HepG2 (cell line): ENCODE results near the gene MRO. TPM values are rescaled to one million over a fixed set of nuclear protein-coding genes. Genes with fewer than 3 reads are reported as not detected.
A peak's percentile ranks its signal among the peaks of the same experiment; 100 is the strongest.

Experiments used
- BCL6 ChIP-seq: IDR thresholded peaks from 2 replicates; pipeline ENCODE4 v1.6.1; 2016; ENCODE audit warnings: missing genetic modification reagents, missing compliant biosample characterization
- CEBPG ChIP-seq: IDR thresholded peaks from 2 replicates; pipeline ENCODE4 v1.6.1; 2016
- HNRNPL ChIP-seq: fragments of 200-400 bp; formaldehyde crosslinking; IDR thresholded peaks from 2 replicates; pipeline ENCODE4 v1.6.1; 2017; ENCODE audit warnings: mild to moderate bottlenecking, low read depth, low read length
- KDM3A ChIP-seq: IDR thresholded peaks from 2 replicates; pipeline ENCODE4 v1.6.1; 2018; ENCODE audit warnings: low read depth, missing compliant biosample characterization
- LCORL ChIP-seq, 2 experiments: fragments of 450-650 bp in 1 of 2; sonication (generic) in 1 of 2; formaldehyde crosslinking in 1 of 2; IDR thresholded peaks; 2 replicates each; pipeline versions ENCODE4 v1.5.0 to v1.6.1; 2017 to 2020; ENCODE audit warnings: antibody characterized with exemption in 1 of 2, missing genetic modification reagents in 1 of 2
- MAFG ChIP-seq: sonication (generic); formaldehyde crosslinking; IDR thresholded peaks from 2 replicates; pipeline ENCODE4 v1.5.1; 2020; ENCODE audit warnings: mild to moderate bottlenecking, missing genetic modification reagents
- NONO ChIP-seq, 2 experiments: fragments of 450-650 bp in 1 of 2; sonication (generic) in 1 of 2; formaldehyde crosslinking in 1 of 2; IDR thresholded peaks in 1 of 2; conservative IDR thresholded peaks in 1 of 2; 2 replicates each; pipeline versions ENCODE4 v1.6.1 to v1.8.0; 2017 to 2022; ENCODE audit warnings: mild to moderate bottlenecking in 1 of 2, missing genetic modification reagents in 1 of 2, moderate library complexity in 1 of 2
- RELA ChIP-seq: sonication (generic); formaldehyde crosslinking; IDR thresholded peaks from 2 replicates; pipeline ENCODE4 v1.4.0; 2020; ENCODE audit warnings: missing genetic modification reagents
- RFX1 ChIP-seq: fragments of 450-650 bp; IDR thresholded peaks from 2 replicates; pipeline ENCODE4 v1.6.1; 2017
- SOX6 ChIP-seq, 2 experiments: fragments of 450-650 bp in 1 of 2; sonication (generic) in 1 of 2; formaldehyde crosslinking in 1 of 2; IDR thresholded peaks; 2 replicates each; pipeline versions ENCODE4 v1.4.0 to v1.6.1; 2017 to 2020; ENCODE audit warnings: antibody characterized with exemption in 1 of 2, mild to moderate bottlenecking in 1 of 2, missing genetic modification reagents in 1 of 2
- YEATS4 ChIP-seq: sonication (generic); formaldehyde crosslinking; IDR thresholded peaks from 2 replicates; pipeline ENCODE4 v1.4.0; 2020; ENCODE audit warnings: missing genetic modification reagents, borderline replicate concordance
- ZNF124 ChIP-seq: sonication (generic); formaldehyde crosslinking; IDR thresholded peaks from 2 replicates; pipeline ENCODE4 v1.4.0; 2020; ENCODE audit warnings: missing genetic modification reagents
- ZNF180 ChIP-seq: sonication (generic); formaldehyde crosslinking; IDR thresholded peaks from 2 replicates; pipeline ENCODE4 v1.4.0; 2020; ENCODE audit warnings: low read depth, missing genetic modification reagents, borderline replicate concordance
- ZNF670 ChIP-seq: sonication (generic); formaldehyde crosslinking; IDR thresholded peaks from 2 replicates; pipeline ENCODE4 v1.8.0; 2022; ENCODE audit warnings: mild to moderate bottlenecking, missing genetic modification reagents, borderline replicate concordance
- polyA plus RNA-seq, 8 experiments: library from polyadenylated mRNA; depleted of rRNA in 3 of 8; stranded (reverse) in 7 of 8; unstranded in 1 of 8; fragments of >200 nt; fragmentation: Illumina TruSeq in 4 of 8; extraction: Trizol in 4 of 8; gene quantifications; 2 replicates each; pipeline versions ENCODE4 v1.2.1 to v1.2.3, GENCODE V29; 2011 to 2016; ENCODE audit warnings: low read depth in 4 of 8, missing spikeins in 1 of 8, mixed read lengths in 1 of 8; ENCODE audit not compliant: insufficient read depth in 1 of 8
- total RNA-seq, 5 experiments: library from RNA; depleted of rRNA; stranded (reverse); fragments of >200 nt; fragmentation: Illumina TruSeq; extraction: Trizol; gene quantifications; 2 replicates each; pipeline ENCODE4 v1.2.3, GENCODE V29; 2016; ENCODE audit warnings: low read depth in 1 of 5
- TF ChIP-seq, protein P1 (sequence below): sonication (generic); formaldehyde crosslinking; conservative IDR thresholded peaks from 2 replicates; pipeline ENCODE4 v1.4.0; 2020; ENCODE audit warnings: missing genetic modification reagents
- TF ChIP-seq, protein P2 (sequence below): sonication (generic); formaldehyde crosslinking; IDR thresholded peaks from 2 replicates; pipeline ENCODE4 v1.5.0; 2020; ENCODE audit warnings: missing genetic modification reagents
- TF ChIP-seq, protein P3 (sequence below): sonication (generic); formaldehyde crosslinking; IDR thresholded peaks from 2 replicates; pipeline ENCODE4 v1.8.1; 2023; ENCODE audit warnings: mild to moderate bottlenecking, moderate library complexity, missing genetic modification reagents
- TF ChIP-seq, protein P4 (sequence below): sonication (generic); formaldehyde crosslinking; IDR thresholded peaks from 2 replicates; pipeline ENCODE4 v1.8.0; 2022; ENCODE audit warnings: low read depth, missing genetic modification reagents
- TF ChIP-seq, protein P5 (sequence below): sonication (generic); formaldehyde crosslinking; IDR thresholded peaks from 2 replicates; pipeline ENCODE4 v1.5.0; 2020; ENCODE audit warnings: mild to moderate bottlenecking, missing genetic modification reagents, moderate library complexity

MRO gene
- total and polyA plus RNA-seq, 2 of the 13 experiments (the other 11 are each of a cell fraction or from before 2014, with no cell fraction given): not detected

DNA sequence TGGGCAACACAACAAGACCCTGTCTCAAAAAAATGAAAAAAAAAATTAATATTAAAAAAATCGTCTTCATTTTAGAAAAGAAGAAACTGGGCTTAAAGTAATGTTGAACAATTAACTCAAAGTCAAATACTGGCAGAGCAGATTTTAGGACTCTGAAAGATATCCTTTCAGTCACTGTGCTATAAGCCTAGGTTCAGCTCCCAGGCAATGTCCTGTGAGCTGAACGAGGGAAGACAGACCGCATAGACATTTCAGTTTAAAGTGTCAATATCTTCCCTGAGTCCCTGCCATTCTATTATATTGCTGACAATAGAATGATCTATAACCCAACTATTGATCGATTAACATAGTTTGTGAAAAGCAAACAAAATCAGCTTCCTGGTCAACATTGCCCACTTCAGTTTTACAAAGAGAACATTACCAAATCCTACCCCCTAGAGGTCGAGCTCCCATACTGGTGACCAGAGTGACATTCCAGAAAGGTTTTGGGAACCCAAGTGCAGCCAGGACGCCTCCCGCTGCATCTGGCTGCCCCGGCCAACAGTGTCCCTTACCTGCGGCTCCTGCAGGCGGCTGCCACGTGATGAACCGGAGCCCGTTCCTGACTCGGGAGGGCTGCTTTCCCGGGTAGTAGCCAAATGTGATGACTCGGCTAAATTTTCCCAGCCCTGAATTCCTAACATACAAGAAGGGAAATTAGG is 639 bp downstream of the MRO start (continued):
- TF ChIP-seq, protein P1, sequence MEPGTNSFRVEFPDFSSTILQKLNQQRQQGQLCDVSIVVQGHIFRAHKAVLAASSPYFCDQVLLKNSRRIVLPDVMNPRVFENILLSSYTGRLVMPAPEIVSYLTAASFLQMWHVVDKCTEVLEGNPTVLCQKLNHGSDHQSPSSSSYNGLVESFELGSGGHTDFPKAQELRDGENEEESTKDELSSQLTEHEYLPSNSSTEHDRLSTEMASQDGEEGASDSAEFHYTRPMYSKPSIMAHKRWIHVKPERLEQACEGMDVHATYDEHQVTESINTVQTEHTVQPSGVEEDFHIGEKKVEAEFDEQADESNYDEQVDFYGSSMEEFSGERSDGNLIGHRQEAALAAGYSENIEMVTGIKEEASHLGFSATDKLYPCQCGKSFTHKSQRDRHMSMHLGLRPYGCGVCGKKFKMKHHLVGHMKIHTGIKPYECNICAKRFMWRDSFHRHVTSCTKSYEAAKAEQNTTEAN (CRISPR knock-in tag): no peak
- TF ChIP-seq, protein P2, sequence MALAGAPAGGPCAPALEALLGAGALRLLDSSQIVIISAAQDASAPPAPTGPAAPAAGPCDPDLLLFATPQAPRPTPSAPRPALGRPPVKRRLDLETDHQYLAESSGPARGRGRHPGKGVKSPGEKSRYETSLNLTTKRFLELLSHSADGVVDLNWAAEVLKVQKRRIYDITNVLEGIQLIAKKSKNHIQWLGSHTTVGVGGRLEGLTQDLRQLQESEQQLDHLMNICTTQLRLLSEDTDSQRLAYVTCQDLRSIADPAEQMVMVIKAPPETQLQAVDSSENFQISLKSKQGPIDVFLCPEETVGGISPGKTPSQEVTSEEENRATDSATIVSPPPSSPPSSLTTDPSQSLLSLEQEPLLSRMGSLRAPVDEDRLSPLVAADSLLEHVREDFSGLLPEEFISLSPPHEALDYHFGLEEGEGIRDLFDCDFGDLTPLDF (CRISPR knock-in tag): 0 out of 2 replicates have a peak, but pooled peaks have one; percentile 23
- TF ChIP-seq, protein P3, sequence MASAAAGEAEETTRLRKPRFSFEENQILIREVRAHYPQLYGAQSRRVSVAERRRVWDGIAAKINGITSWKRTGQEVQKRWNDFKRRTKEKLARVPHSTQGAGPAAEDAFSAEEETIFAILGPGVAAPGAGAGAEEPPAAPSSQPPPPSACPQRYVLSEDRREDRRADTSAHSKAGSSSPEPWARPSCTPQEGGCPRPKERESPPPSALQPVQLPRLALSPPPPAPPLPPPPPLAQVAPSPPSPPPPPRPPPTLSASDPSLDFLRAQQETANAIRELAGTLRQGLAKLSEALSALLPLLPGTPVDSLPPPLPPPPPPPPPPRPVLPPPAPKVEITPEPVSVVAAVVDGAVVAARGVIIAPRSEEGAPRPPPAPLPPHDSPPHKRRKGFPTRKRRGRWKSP (CRISPR knock-in tag): no peak
- TF ChIP-seq, protein P4, sequence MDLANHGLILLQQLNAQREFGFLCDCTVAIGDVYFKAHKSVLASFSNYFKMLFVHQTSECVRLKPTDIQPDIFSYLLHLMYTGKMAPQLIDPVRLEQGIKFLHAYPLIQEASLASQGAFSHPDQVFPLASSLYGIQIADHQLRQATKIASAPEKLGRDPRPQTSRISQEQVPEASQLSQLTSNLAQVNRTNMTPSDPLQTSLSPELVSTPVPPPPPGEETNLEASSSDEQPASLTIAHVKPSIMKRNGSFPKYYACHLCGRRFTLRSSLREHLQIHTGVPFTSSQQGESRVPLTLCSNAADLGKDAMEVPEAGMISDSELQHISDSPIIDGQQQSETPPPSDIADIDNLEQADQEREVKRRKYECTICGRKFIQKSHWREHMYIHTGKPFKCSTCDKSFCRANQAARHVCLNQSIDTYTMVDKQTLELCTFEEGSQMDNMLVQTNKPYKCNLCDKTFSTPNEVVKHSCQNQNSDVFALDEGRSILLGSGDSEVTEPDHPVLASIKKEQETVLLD (CRISPR knock-in tag): no peak
- no peak for TF ChIP-seq RELA (CRISPR knock-in tag)
- 0 out of 2 replicates have a peak, but pooled peaks have one; percentile 21 for TF ChIP-seq CEBPG (CRISPR knock-in tag)
- TF ChIP-seq, protein P5, sequence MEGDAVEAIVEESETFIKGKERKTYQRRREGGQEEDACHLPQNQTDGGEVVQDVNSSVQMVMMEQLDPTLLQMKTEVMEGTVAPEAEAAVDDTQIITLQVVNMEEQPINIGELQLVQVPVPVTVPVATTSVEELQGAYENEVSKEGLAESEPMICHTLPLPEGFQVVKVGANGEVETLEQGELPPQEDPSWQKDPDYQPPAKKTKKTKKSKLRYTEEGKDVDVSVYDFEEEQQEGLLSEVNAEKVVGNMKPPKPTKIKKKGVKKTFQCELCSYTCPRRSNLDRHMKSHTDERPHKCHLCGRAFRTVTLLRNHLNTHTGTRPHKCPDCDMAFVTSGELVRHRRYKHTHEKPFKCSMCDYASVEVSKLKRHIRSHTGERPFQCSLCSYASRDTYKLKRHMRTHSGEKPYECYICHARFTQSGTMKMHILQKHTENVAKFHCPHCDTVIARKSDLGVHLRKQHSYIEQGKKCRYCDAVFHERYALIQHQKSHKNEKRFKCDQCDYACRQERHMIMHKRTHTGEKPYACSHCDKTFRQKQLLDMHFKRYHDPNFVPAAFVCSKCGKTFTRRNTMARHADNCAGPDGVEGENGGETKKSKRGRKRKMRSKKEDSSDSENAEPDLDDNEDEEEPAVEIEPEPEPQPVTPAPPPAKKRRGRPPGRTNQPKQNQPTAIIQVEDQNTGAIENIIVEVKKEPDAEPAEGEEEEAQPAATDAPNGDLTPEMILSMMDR (CRISPR knock-in tag): peak; percentile 41
- TF ChIP-seq LCORL (IDR thresholded peaks at IDR 0.05): no peak
- peak; percentile 77 for TF ChIP-seq LCORL (CRISPR knock-in tag; IDR thresholded peaks at IDR 0.05)
- no peak for TF ChIP-seq KDM3A
- TF ChIP-seq ZNF124 (CRISPR knock-in tag): 0 out of 2 replicates have a peak, but pooled peaks have one; percentile 15
- TF ChIP-seq SOX6 (IDR thresholded peaks at IDR 0.05): no peak
- peak; percentile 64 for TF ChIP-seq SOX6 (CRISPR knock-in tag; IDR thresholded peaks at IDR 0.05)
- no peak for TF ChIP-seq YEATS4
- no peak for TF ChIP-seq BCL6
- TF ChIP-seq NONO (IDR thresholded peaks at IDR 0.05): no peak
- peak; percentile 1; the same call in 1 of the 2 replicates for TF ChIP-seq NONO (CRISPR knock-in tag; conservative IDR thresholded peaks at IDR 0.05)
- TF ChIP-seq MAFG: peak; percentile 75; the same call in 1 of the 2 replicates
- no peak for TF ChIP-seq ZNF670 (CRISPR knock-in tag)
- no peak for TF ChIP-seq HNRNPL
- TF ChIP-seq ZNF180 (CRISPR knock-in tag): no peak
- no peak for TF ChIP-seq RFX1
